ENCODE data around the gene SCUBE2. TPM values are rescaled to one million over a fixed set of nuclear protein-coding genes. Genes with fewer than 3 reads are reported as not detected.

The SCUBE2 gene
- total RNA-seq, 4 donors from 2014 or later: 4.4 to 17.3 (median 10.3) TPM

DNA sequence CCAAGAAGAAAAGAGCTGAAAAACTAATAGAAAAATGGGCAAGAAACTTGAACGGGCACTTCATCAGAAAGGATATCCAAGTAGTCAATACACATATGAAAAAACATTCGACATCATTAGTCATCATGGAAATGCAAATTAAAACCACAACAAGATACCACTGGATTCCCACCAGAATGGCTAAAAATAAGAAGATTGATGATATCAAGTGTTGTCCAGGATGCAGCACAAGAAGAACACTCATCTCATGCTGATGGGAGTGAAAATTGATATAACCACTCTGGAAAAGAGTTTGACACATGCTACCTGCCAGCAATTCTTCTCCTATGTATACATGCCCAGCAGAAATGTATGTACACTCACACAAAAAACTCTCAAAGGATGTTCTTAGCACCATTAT lies 26.9 kb upstream of the SCUBE2 start:
- H3K4me3 ChIP-seq (ENCODE audit: low read depth, poor library complexity, severe bottlenecking): no peak overlapping the region
- WGBS, 2 donors: 87 to 90% methylated on average over 2 of the region's 2 CpGs
- intact Hi-C loops (cut with DNase I; ENCODE audit: low total_unique reads): no loop called here
- no peak for TF ChIP-seq POLR2A (IDR thresholded peaks at IDR 0.05)
- TF ChIP-seq, protein P1, sequence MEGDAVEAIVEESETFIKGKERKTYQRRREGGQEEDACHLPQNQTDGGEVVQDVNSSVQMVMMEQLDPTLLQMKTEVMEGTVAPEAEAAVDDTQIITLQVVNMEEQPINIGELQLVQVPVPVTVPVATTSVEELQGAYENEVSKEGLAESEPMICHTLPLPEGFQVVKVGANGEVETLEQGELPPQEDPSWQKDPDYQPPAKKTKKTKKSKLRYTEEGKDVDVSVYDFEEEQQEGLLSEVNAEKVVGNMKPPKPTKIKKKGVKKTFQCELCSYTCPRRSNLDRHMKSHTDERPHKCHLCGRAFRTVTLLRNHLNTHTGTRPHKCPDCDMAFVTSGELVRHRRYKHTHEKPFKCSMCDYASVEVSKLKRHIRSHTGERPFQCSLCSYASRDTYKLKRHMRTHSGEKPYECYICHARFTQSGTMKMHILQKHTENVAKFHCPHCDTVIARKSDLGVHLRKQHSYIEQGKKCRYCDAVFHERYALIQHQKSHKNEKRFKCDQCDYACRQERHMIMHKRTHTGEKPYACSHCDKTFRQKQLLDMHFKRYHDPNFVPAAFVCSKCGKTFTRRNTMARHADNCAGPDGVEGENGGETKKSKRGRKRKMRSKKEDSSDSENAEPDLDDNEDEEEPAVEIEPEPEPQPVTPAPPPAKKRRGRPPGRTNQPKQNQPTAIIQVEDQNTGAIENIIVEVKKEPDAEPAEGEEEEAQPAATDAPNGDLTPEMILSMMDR (IDR thresholded peaks at IDR 0.05): no peak
- no peak for DNase-seq (ENCODE audit: low spot score in 2 of 2)

DNA sequence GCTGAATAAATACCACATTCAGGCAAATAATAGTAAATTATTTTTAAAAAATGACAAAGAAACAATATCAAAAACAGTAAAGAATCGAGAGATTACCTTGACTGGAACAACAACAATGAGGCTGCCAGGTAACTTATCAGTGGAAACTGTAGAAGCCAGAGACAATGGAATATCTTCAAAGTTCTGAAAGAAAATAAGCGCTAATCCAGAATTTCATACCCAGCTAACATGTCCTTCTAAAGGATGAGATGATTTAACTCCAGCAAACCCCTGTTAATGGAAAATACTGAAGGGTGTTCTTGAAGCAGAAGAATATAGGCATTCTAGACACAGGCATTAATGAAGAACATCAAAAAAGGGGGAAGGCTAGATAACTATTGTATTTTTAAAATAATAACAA lies 20.7 kb upstream of the SCUBE2 start:
- intact Hi-C loops (cut with DNase I; ENCODE audit: low total_unique reads): no loop called here
- WGBS, 2 donors: 96 to 97% methylated on average over 2 of the region's 2 CpGs
- no peak overlapping the region for H3K4me3 ChIP-seq (ENCODE audit: low read depth, poor library complexity, severe bottlenecking)
- no peak for DNase-seq (ENCODE audit: low spot score in 2 of 2)
- TF ChIP-seq POLR2A (IDR thresholded peaks at IDR 0.05): no peak
- TF ChIP-seq, protein P1 (IDR thresholded peaks at IDR 0.05): no peak

DNA sequence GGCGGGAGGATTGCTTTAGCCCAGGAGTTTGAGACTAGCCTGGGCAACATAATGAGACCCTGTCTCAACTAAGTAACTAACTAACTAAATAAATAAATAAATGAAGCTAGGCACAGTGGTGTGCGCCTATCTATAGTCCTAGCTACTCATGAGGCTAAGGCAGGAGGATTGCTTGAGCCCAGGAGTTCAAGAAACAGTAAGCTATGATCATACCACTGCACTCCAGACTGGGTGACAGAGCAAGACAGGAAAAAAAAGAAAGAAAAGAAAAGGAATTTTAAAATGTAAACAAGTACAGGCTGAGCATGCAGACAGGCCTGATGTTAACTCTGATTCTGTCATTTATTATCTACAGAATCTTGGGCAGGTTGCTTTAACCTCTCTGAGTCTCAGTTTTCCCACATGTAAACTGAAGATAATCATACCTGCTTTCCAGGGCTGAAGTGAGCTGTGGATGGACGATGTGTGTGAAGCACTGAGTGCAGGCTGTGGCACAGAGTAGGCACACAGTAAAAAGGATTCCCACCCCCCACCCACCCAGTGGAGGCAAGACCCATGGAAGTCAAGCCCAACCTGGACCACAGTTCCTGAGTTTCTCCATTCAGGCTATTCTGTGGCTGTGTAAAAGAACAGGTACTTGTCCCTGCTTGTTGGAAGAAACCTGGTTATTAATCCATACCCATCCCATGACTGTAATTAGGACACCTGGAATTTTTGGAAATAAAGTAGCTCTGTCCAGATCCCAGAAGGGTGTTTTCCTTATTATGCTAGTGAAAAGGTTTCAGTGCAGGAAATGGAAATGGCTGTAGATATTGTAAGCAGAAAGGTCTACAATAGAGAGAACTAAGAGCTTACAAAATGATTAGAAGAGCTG lies 18.7 kb upstream of the SCUBE2 start:
- DNase-seq (ENCODE audit: low spot score in 2 of 2): no peak
- 71 to 78% methylated on average over 3 of the region's 3 CpGs for WGBS, 2 donors
- TF ChIP-seq, protein P1 (IDR thresholded peaks at IDR 0.05): no peak
- no peak for TF ChIP-seq POLR2A (IDR thresholded peaks at IDR 0.05)
- intact Hi-C loops (cut with DNase I; ENCODE audit: low total_unique reads): no loop called here
- H3K4me3 ChIP-seq (ENCODE audit: low read depth, poor library complexity, severe bottlenecking): no peak overlapping the region

DNA sequence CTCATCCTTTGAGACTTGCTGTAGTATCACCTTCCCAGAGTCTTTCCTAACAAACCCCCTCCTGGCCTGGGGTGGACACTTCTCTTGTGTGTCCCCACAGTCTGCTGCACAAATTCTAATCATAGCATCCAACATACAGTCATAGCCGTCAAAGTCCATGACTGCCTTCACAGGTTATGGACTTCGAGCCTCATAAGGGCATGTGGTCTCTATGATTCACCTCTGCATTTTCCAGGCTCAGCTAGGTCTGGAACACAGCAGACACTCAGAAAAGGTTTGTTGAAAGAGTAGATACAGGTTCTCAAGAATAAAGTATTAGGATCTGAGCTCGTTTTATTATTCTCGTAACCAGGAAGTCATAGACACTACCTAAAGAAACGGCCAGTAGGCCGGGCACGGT lies 13.2 kb upstream of the SCUBE2 start:
- WGBS, 2 donors: 95 to 97% methylated on average over 7 of the region's 7 CpGs
- H3K4me3 ChIP-seq (ENCODE audit: low read depth, poor library complexity, severe bottlenecking): no peak overlapping the region
- no peak for DNase-seq (ENCODE audit: low spot score in 2 of 2)
- no peak for TF ChIP-seq POLR2A (IDR thresholded peaks at IDR 0.05)
- TF ChIP-seq, protein P1 (IDR thresholded peaks at IDR 0.05): no peak
- intact Hi-C loops (cut with DNase I; ENCODE audit: low total_unique reads): no loop called here

DNA sequence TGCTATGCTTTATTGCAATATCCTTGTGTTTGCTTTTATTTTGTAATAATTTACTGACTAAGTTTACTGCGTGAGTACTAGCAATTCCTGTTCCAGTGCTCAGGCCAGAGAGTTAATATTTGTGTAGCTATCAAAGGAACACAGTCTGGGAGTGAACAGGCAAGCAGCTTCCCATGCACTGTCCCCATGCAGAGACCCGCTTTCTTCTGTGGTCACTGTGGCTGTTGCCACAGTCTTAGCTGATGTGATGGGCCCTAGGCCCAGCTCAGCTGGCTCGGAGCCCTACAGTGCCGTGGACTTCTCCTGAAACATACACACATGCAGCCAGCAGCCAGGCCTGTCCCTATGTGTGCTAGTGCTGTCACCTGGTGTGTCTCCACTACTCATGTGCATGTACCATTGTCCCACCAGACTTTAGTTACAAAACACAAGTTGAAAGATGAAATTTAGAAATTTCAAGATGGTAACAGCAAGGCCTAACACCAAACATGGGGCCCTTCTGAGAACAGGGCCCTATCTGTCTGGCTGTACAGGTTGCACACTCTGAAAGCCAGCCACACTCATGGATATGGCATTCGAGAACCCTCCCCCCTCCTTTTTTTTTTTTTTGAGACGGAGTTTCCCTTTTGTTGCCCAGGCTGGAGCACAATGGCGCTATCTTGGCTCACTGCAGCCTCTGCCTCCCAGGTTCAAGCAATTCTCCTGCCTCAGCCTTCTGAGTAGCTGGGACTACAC lies 12.3 kb upstream of the SCUBE2 start:
- no peak overlapping the region for H3K4me3 ChIP-seq (ENCODE audit: low read depth, poor library complexity, severe bottlenecking)
- no peak for TF ChIP-seq POLR2A (IDR thresholded peaks at IDR 0.05)
- TF ChIP-seq, protein P1 (IDR thresholded peaks at IDR 0.05): no peak
- intact Hi-C loops (cut with DNase I; ENCODE audit: low total_unique reads): no loop called here
- no peak for DNase-seq (ENCODE audit: low spot score in 2 of 2)
- WGBS, 2 donors: 93% methylated on average over 7 of the region's 7 CpGs
